ENCODE results near the gene VASH2. TPM values are rescaled to one million over a fixed set of nuclear protein-coding genes. Genes with fewer than 3 reads are reported as not detected.

VASH2 gene
- polyA plus RNA-seq, 1 experiment, result 0.12 TPM

DNA sequence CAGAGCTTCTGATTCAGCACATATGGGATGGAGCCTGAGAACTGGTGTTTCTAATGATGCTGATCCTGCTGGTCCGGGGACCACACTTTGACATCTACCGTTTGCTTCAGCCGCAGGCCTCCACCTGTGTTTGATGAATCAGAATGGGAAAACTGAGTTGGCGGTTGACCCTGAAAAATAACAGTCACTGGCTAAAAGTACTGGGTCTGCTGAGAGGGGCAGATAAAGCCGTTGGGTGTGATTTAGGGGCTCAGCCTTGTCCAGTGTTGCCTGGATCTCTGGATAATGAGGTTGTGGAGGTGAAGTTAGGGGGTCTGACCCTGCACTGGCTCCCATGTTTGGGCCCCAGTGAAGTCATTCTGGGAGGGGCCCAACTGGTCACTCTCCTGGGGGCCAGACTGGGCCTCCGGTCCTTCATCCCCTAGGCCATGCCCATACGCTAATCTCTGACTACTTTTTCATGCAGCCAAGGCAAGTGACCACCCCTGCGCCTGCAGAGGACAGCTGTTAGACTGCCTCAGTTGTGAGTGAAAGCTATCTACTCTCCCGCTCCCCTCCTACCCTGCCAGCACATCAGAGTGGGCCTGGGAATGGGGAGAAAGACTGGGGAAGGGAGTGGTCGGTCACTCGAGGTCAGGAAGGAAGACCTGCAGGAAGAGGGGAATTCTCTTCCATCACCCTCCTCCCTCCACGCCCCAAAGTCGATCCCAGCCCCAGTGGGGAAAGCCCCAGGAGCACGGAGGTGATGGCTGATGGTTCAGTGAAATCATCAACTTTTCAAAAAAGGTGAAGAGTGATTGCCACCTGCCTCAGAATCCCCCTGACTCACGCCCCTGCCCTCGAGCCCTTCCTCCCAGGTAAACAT is 27.7 kb downstream of the VASH2 start:
- no peak for DNase-seq (ENCODE audit: low read depth)
- Histone ChIP-seq H3K27me3 (ENCODE audit: control insufficient read depth, insufficient read depth, low read length) (no peaks in the 10 kb centered on the region), H3K36me3 (ENCODE audit: control insufficient read depth, insufficient read depth, low read length) (no peaks in the 10 kb centered on the region), H3K4me3 (ENCODE audit: low read depth, low read length) (no peak overlapping the region)
- ChIA-PET CTCF (interaction anchor here (1.1 to 1.5 kb wide), 2 partner anchors 10 to 16 kb away, joined by 5 to 8 read pairs; no protein-coding TSS in a partner anchor), POLR2A (no interaction called here)
- TF ChIP-seq, protein P1, sequence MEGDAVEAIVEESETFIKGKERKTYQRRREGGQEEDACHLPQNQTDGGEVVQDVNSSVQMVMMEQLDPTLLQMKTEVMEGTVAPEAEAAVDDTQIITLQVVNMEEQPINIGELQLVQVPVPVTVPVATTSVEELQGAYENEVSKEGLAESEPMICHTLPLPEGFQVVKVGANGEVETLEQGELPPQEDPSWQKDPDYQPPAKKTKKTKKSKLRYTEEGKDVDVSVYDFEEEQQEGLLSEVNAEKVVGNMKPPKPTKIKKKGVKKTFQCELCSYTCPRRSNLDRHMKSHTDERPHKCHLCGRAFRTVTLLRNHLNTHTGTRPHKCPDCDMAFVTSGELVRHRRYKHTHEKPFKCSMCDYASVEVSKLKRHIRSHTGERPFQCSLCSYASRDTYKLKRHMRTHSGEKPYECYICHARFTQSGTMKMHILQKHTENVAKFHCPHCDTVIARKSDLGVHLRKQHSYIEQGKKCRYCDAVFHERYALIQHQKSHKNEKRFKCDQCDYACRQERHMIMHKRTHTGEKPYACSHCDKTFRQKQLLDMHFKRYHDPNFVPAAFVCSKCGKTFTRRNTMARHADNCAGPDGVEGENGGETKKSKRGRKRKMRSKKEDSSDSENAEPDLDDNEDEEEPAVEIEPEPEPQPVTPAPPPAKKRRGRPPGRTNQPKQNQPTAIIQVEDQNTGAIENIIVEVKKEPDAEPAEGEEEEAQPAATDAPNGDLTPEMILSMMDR (IDR thresholded peaks at IDR 0.05; ENCODE audit: insufficient read depth, low read depth, low read length), result no peak

DNA sequence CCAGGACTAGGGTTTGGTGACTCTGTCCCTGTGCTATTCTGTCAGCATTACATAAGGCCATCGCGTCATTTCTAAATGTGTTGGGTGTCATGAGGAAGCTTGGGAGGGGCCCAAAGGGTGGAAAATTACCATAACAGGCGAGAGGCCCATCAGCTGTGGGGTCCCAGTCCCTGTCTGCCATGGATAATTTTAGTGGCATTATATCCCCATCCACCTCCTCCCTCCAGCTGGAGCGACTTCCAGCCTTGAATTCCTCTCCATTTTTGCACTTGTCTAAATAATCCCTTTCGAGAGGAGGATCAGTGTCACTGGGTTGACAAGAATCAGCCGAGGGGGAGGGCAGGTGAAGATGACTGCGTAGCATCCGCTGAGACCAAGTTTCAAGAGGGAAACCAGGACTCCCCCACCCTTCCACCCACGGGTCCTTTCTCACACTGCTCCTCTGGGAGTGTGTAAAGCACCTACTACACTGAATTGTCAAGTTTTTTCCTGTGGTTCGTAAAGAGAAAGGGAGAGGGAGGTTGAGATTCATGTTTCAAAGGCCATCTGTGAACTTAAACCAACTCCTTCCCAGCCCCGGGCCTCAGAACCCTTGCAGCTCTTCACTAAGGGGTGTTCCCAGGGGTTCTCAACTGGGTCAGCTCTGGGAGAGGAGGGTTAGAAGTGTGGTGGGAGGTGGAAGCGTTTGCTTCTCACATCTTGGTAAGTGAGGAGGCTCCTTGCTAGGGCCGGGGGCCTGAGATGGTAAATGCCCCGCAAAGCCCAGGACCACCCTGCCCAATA is 29.2 kb downstream of the VASH2 start:
- no peak for DNase-seq (ENCODE audit: low read depth)
- TF ChIP-seq, protein P1 (IDR thresholded peaks at IDR 0.05; ENCODE audit: insufficient read depth, low read depth, low read length), result no peak
- no peak overlapping the region for H3K4me3 ChIP-seq (ENCODE audit: low read depth, low read length)
- H3K36me3 ChIP-seq (ENCODE audit: control insufficient read depth, insufficient read depth, low read length), result no peaks in the 10 kb centered on the region
- CTCF ChIA-PET, result interaction anchor here (1.0 to 2.5 kb wide), 3 partner anchors 12 to 78 kb away, joined by 3 to 11 read pairs (median 3); no protein-coding TSS in a partner anchor
- H3K27me3 ChIP-seq (ENCODE audit: control insufficient read depth, insufficient read depth, low read length), result peaks cover 1% of the 10 kb centered on the region
- POLR2A ChIA-PET, result no interaction called here

DNA sequence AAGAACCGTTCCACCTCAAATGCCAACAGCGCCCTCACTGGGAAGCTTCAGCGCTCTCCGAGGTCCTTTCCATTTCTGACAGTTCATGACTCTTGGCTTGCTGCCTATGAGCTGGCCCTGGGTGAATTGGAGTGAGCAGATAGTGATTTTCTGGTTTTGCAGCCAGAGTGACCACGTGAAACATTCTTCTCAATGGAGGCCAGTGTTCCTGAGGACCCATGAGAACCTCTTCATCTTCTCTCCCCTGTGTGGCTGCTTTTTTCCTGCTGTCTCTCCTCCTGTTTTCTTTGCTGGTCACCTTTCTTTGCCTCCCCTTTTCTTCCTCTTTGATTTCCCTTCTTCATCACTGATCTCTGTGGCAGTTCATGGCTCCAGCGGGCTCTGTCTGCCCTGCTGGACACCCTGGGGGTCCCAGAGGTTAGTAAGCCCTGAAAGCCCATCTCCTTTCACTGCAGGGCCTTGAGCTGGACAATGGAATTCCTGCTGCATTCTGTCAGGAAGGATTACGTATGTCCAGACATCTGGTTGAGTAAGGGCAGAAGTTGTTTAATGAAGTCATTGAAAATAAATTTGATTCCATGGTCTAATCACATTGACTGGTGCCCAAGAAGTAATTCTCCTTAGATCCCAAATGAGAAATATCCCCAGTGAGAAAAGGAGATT is 29.9 kb downstream of the VASH2 start:
- ChIA-PET CTCF (interaction anchor here (1.0 to 2.5 kb wide), 2 partner anchors 13 to 77 kb away, joined by 3 to 11 read pairs; no protein-coding TSS in a partner anchor), POLR2A (no interaction called here)
- no peak for DNase-seq (ENCODE audit: low read depth)
- Histone ChIP-seq H3K36me3 (ENCODE audit: control insufficient read depth, insufficient read depth, low read length) (no peaks in the 10 kb centered on the region), H3K4me3 (ENCODE audit: low read depth, low read length) (no peak overlapping the region), H3K27me3 (ENCODE audit: control insufficient read depth, insufficient read depth, low read length) (peaks cover 1% of the 10 kb centered on the region)
- TF ChIP-seq, protein P1 (IDR thresholded peaks at IDR 0.05; ENCODE audit: insufficient read depth, low read depth, low read length), result no peak

DNA sequence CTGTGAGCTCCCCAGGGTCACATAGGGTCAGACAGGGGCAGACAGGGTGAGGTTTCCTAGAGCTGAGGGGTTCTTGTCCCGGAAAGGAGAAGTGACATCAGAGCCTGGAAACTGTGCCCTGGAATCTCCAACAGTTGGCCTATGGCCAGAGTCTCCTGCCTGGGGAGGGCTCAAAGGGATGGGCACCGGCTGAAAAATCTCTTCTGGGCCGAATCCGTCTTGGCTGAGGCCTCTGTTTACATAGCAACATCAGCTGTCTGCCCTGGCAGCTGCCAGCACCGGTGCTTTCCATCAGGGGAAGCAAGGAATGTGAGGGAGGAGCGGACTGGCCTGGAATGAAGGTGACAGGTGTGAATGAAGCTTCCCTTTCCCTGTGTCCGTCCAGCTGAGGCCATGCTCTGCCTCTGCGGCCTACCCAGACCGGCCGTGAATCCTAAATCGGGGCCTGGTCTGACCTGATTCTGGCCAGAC is 30.7 kb downstream of the VASH2 start:
- ChIA-PET POLR2A (no interaction called here), CTCF (interaction anchor here (2.5 kb wide), 1 partner anchor 14 kb away, joined by 11 read pairs; no protein-coding TSS in a partner anchor)
- Histone ChIP-seq H3K27me3 (ENCODE audit: control insufficient read depth, insufficient read depth, low read length) (peaks cover 1% of the 10 kb centered on the region), H3K36me3 (ENCODE audit: control insufficient read depth, insufficient read depth, low read length) (no peaks in the 10 kb centered on the region), H3K4me3 (ENCODE audit: low read depth, low read length) (no peak overlapping the region)
- no peak for DNase-seq (ENCODE audit: low read depth)
- TF ChIP-seq, protein P1 (IDR thresholded peaks at IDR 0.05; ENCODE audit: insufficient read depth, low read depth, low read length), result no peak
